GM19099 (cell line): ENCODE measurements around the gene FGF21.
A peak's percentile ranks its signal among the peaks of the same experiment; 100 is the strongest.

Source experiments
- POLR2A ChIP-seq: IDR thresholded peaks from 3 replicates; pipeline ENCODE4 v1.6.1; 2011; ENCODE audit warnings: low read depth; ENCODE audit not compliant: insufficient read length; ENCODE audit errors: extremely low read depth

FGF21 gene

DNA sequence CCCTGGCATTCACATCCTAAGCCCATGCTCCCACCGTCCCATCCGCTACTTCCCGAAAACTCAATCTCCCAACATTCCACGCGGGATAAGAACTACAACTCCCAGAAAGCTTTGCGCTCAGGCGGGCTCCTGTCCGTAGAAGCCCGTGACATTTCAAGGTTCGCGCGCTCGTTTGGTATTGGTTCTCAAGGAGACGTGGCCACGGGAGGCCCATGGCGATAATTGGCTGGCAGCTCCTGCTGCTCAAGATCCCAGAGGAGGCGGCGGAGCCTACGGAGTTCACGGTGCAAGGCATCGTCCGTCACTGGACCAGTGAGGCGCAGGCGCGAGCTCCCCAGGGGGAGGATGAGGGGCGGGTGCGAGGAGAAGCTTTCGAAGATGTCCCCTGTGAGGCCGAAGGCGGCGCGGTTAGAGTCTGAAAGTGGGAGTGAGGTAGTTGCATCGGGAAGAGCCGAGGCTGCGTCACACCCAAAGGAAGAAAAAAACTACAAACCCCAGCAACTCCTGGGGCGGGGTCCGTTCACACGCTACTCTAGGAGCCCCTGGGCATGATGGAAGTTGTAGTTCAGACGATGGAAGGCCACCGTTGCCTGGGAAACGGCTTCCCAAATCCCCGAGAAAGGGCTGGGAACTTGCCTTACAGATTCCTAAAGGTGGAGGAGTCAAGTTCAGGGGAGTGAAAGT lies 34.6 kb upstream of the FGF21 start:
- TF ChIP-seq POLR2A, result peak; percentile 62

- TF ChIP-seq POLR2A, result no peak
These were observed 33.1 kb upstream of the FGF21 start for GRCh38 chr19:48722196-48722708.

DNA sequence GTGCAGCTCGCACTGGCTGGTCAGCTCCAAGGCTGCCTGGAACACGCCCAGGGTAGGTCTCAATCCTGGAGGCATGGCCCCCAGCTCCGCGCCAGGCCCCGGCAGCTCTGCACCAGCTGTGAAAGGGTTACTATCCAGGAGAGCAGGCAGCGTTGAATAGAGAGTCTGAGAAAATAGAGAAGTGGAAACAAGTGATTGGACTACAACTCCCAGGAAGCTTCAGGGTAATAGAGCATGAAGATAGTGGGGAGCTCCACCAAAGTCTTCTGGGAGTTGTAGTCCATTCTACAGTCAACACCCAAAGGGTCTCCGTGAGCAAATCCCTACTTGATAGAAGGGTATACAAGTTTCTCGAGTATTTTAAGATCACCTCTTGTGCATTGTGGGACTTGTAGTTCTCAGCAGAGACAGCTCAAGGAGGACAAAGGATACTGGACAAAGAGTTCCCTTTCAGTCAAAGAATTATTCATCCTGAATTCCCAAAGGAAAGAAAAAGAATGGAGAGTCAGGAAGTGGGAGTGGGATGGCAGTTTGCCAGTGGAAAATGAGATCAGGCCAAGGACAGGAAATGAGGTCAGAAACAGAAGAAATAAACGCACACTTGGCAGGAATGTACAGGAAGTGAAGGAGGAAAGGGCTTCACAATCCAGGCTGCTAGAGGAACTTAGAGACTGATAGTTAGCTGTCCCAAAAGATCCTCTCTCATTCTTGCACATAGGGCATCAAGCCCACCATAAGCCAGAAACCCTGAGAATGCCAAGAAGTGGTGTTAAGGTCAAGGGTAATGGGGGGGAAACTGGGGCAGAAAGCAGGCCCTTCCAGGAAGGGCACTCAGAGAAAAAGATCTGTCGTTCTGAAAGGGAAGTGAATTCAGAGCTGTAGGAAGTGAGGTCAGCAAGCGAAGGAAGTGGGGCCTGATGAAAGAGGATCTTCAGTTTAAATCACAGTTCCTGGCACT lies 30.2 kb upstream of the FGF21 start:
- no peak for TF ChIP-seq POLR2A

- no peak for TF ChIP-seq POLR2A
These were observed 28.8 kb upstream of the FGF21 start for GRCh38 chr19:48726556-48726955.

DNA sequence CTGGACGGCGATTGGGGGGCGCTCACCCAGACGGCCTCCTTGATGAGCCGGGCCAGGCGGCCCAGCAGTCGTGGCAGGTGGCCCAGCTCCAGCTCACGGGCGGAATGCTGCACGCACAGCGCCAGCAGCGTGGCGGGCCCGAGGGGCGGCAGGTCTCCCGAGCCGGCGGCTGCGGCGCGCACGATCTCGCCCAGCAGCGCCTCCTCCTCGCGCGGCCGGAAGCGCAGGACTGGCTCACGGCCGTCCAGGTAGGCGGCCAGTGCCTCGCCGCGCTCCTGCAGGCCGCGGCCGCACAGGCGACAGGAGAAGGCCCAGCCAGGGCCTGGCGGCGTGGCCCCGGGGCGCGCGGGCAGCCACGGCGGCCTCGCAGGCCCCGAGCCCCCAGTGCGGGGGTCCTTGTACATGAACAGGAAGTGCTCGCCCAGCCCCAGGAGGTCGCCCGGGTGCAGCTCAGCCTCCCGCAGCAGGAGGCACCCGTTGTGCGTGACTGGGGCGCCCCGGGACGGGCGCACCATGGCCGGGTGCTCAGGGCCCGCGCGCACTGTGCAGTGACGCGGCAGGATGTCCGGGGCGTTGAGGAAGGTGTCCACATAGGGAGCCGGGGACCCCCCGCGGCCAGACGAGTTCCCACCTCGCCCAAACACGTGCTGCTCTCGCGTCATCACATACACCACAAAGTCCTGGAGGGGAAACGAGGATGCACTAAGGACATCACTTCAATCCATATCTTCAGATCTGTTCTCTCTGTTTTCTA lies 26.2 kb upstream of the FGF21 start:
- no peak for TF ChIP-seq POLR2A

DNA sequence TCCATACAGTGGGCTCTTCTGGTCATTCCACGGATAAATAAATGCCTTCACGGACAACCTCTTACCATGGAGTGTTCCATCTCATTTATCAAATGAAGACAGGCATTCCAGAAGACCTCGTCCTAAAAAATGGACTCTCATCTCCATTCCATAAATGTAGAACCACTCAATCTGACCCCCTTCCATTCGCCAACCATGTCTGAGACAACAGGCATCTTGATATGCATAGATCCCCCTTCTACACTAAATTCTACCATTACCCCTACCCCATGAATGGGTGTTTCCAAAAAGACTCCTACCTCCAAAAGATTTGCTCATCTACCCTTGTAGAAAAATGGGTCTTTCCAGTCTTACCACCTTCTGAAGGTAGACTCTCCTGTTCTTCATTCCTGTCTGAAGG lies 23.9 kb upstream of the FGF21 start:
- no peak for TF ChIP-seq POLR2A

GRCh38 chr19:48734625-48735024 lies 20.7 kb upstream of the FGF21 start:
- TF ChIP-seq POLR2A, result no peak

DNA sequence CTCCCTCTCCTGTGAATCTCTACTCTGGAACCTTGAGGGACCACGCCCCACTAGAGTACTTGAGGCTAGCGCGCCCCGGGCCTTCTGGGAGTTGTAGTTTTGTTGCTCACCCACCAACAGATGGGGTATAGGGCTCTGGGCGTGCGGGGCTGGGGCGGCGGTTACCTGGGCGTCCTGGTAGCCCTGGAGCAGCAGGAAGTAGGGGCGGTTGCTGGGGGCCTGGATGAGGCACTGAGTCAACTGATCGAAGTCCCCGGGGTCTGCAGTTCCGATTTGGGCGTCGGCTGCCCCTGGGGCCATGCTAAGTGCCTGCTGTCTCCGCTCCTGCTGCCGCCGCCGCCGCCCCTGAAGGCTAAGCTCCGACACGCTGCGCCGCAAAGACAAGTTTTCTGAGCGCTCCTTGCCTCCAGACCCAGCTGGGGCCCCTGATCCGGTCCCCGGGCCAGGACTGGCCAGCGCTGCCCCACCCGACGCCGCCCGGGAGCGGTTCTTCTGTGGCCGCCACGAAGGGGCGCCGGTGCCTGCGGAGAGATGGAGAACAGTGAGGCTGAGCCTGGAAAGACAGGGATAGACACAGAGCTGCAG lies 20.2 kb upstream of the FGF21 start:
- no peak for TF ChIP-seq POLR2A

- TF ChIP-seq POLR2A, result no peak
These were observed 17.8 kb upstream of the FGF21 start for GRCh38 chr19:48737360-48737998.

GRCh38 chr19:48738557-48739403 lies 16.5 kb upstream of the FGF21 start:
- TF ChIP-seq POLR2A, result peak; percentile 18

DNA sequence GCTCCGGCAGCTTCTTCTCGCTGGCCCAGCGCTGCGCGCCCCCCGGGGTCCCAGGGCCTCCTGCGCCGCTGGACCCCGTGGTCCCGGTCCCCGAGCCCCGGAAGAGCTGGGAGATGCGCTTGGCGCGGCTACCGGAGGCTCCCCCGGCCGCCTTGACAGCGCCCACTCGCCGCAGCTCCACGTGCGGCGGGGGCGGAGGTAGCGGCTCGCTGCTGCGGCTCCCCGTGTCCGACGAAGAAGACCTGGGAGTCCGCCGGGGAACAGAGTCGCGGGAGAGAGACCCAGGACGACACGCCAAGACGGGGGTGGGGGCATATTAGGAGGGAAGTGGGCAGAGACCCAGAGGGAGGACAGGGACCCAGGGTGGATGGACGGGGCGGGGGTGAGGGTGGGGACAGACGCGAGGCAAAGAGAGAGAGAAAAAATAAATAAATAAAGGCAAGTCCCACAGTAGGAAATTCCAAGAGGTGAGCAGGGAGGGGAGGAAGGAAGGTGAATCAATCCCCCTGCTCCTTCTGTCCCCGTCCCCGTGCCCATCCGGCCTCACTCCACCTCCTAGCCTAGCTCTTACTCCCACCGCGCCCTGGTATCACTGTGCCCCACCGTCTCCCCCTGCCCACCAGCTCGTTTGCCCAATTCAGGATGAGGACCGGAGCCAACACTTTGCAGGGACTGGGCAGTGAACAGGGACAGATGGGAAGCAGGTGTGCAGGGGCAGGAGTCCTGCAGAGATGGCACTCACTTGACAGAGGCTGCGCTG lies 15.7 kb upstream of the FGF21 start:
- TF ChIP-seq POLR2A, result no peak

DNA sequence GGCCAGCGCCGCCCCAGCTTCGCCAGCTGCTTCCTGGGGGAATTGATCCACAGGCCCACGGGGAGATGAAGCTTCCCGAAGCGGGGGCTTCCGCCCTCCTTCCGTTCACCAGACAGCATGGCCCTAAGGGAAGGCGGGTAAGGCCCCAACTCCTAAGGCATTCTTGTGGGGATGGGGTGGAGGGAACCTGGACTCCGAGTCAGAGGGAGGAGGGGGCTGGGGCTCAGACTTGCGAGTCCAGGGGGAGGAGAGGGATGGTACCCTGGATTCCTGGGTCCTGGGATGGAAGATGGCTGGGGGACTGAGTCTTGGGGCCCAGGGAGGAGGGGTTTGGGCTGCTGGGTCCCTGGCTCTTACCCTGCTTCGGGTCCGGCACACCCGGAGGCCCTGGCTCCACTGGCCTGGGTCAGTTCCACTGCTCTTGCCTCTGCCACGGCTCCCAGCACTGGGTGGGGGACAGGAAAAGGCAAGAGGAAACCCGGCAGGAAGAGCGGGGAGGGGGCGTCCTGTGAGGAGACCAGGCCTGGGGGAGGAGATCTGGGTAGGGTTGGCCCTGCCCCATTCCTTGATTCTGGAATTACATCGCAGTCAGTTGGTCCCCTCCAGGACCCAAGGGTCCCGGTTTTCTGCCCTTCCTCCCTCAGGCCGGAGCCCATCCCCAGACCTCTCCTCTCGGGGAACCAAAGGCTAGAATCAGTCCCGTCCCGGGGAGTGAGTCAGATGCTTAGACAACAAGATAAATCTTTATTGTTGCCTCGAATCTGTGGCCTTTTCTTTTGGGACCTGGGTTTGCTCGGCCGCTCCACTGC lies 15.0 kb upstream of the FGF21 start, which contains the start of gene RASIP1:
Gene RASIP1 (minus strand): TSS at position 447 of the 809 bp plus-strand sequence. CDS start 328 bp downstream, at position 119.
- TF ChIP-seq POLR2A, result no peak
